Measurements from ENCODE around the gene KLLN. TPM values are rescaled to one million over a fixed set of nuclear protein-coding genes. Genes with fewer than 3 reads are reported as not detected.
A peak's percentile ranks its signal among the peaks of the same experiment; 100 is the strongest.

KLLN gene
- total and polyA plus RNA-seq, 2 of the 13 experiments (the other 11 are each of a cell fraction or from before 2014, with no cell fraction given): 0.08 to 0.44 TPM

DNA sequence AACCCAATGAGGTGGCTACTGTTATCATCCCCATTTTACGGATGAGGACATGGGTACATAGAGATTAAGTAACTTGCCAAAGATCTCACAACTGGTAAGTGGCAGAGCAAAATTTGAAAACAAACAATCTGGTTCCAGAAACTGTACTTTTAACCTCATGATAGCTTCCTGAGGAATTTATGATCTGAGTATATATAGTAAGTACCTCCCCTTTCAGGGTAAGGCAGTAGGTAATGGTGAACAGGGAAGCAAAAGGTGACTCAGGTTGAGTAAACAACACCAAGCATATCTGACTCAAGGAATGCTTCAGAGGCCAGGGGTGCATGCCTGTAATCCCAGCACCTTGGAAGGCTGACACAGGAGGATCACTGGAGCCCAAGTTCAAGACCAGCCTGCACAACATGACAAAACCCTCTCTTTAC, 21.1 kb downstream of the KLLN start:
- peaks cover 0 to 1% of the 10 kb centered on the region in 2 experiments; a peak in 1 of 5 replicates for H3K27me3 ChIP-seq (ENCODE audit: control insufficient read depth in 1 of 2, insufficient read depth in 2 of 2, low read length in 2 of 2)
- H4K20me1 ChIP-seq (ENCODE audit: insufficient read depth, low read length): no peaks in the 10 kb centered on the region
- no peak overlapping the region for H3K27ac ChIP-seq (ENCODE audit: extremely low read length, insufficient read depth, low read length)
- FAIRE-seq (no peak), ATAC-seq (peak; percentile 84), DNase-seq (ENCODE audit: low spot score) (peak; percentile 77)
- H3K4me3 ChIP-seq (replicated peaks in 1 of 3; ENCODE audit: insufficient read depth in 1 of 3, low read depth in 2 of 3, low read length in 3 of 3): no peak overlapping the region
- in situ Hi-C loops (cut with HindIII; ENCODE audit: extremely low pct_ligation_motif_present, low pct_unique_long_range_greater_than_20kb) (no loop called here), intact Hi-C loops (cut with micrococcal nuclease; ENCODE audit: unreplicated experiment) (no loop called here)
- H3K9ac ChIP-seq (ENCODE audit: insufficient read depth, low read depth, low read length): no peak overlapping the region
- WGBS (ENCODE audit: low lambda C conversion rate): 50% methylated on average over 1 of the region's 1 CpG
- H3K4me2 ChIP-seq (ENCODE audit: low read depth, low read length): no peak overlapping the region
- BruUV-seq (replicated peaks): no TSS peak
- no peaks in the 10 kb centered on the region for H3K79me2 ChIP-seq (ENCODE audit: insufficient read depth, low read length)
- no peaks in the 10 kb centered on the region for H3K36me3 ChIP-seq (replicated peaks in 1 of 2; ENCODE audit: control insufficient read depth in 1 of 2, insufficient read depth in 2 of 2, low read length in 2 of 2)
- no peak overlapping the region for H2AFZ ChIP-seq (ENCODE audit: low read length)
- ChIA-PET POLR2A (interaction anchor here (0.7 to 2.2 kb wide), 4 partner anchors 12 to 272 kb away, joined by 3 to 11 read pairs (median 6); partner anchors contain the start of gene ATAD1), CTCF (ENCODE audit: low intra/inter-chr PET ratio, low total read pairs) (no interaction called here)
- no peaks in the 10 kb centered on the region for H3K9me3 ChIP-seq (ENCODE audit: low read length)
- H3K4me1 ChIP-seq (ENCODE audit: insufficient read depth, low read length): peaks cover 21% of the 10 kb centered on the region
- no peak for TF ChIP-seq NPAS2 (CRISPR knock-in tag; IDR thresholded peaks at IDR 0.05; ENCODE audit: borderline replicate concordance)
- no peak for TF ChIP-seq ZNF747 (CRISPR knock-in tag; IDR thresholded peaks at IDR 0.05; ENCODE audit: borderline replicate concordance)
- no peak for TF ChIP-seq MED13 (CRISPR knock-in tag; IDR thresholded peaks at IDR 0.05)
- TF ChIP-seq MLLT10 (CRISPR knock-in tag; IDR thresholded peaks at IDR 0.05): no peak
- TF ChIP-seq, protein P1, sequence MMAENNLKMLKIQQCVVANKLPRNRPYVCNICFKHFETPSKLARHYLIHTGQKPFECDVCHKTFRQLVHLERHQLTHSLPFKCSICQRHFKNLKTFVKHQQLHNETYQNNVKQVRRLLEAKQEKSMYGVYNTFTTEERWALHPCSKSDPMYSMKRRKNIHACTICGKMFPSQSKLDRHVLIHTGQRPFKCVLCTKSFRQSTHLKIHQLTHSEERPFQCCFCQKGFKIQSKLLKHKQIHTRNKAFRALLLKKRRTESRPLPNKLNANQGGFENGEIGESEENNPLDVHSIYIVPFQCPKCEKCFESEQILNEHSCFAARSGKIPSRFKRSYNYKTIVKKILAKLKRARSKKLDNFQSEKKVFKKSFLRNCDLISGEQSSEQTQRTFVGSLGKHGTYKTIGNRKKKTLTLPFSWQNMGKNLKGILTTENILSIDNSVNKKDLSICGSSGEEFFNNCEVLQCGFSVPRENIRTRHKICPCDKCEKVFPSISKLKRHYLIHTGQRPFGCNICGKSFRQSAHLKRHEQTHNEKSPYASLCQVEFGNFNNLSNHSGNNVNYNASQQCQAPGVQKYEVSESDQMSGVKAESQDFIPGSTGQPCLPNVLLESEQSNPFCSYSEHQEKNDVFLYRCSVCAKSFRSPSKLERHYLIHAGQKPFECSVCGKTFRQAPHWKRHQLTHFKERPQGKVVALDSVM (CRISPR knock-in tag; IDR thresholded peaks at IDR 0.05): no peak
- TF ChIP-seq KDM3A (CRISPR knock-in tag; IDR thresholded peaks at IDR 0.05; ENCODE audit: low read depth): no peak
- TF ChIP-seq, protein P2, sequence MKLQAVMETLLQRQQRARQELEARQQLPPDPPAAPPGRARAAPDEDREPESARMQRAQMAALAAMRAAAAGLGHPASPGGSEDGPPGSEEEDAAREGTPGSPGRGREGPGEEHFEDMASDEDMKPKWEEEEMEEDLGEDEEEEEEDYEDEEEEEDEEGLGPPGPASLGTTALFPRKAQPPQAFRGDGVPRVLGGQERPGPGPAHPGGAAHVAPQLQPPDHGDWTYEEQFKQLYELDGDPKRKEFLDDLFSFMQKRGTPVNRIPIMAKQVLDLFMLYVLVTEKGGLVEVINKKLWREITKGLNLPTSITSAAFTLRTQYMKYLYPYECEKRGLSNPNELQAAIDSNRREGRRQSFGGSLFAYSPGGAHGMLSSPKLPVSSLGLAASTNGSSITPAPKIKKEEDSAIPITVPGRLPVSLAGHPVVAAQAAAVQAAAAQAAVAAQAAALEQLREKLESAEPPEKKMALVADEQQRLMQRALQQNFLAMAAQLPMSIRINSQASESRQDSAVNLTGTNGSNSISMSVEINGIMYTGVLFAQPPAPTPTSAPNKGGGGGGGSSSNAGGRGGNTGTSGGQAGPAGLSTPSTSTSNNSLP (IDR thresholded peaks at IDR 0.05; ENCODE audit: low read depth, low read length): 0 out of 2 replicates have a peak, but pooled peaks have one; percentile 13
- peak; percentile 47; the same call in 1 of the 2 replicates for TF ChIP-seq FOXA3 (CRISPR knock-in tag; IDR thresholded peaks at IDR 0.05)
- peak; percentile 66 for TF ChIP-seq FOSL1 (CRISPR knock-in tag; IDR thresholded peaks at IDR 0.05; ENCODE audit: borderline replicate concordance)
- no peak for TF ChIP-seq FOXA1 (IDR thresholded peaks at IDR 0.05)
- peak; percentile 81 for TF ChIP-seq FOXA1 (CRISPR knock-in tag; IDR thresholded peaks at IDR 0.05)
- peak; percentile 89 for TF ChIP-seq FOSL2 (CRISPR knock-in tag; IDR thresholded peaks at IDR 0.05)
- TF ChIP-seq, protein P3, sequence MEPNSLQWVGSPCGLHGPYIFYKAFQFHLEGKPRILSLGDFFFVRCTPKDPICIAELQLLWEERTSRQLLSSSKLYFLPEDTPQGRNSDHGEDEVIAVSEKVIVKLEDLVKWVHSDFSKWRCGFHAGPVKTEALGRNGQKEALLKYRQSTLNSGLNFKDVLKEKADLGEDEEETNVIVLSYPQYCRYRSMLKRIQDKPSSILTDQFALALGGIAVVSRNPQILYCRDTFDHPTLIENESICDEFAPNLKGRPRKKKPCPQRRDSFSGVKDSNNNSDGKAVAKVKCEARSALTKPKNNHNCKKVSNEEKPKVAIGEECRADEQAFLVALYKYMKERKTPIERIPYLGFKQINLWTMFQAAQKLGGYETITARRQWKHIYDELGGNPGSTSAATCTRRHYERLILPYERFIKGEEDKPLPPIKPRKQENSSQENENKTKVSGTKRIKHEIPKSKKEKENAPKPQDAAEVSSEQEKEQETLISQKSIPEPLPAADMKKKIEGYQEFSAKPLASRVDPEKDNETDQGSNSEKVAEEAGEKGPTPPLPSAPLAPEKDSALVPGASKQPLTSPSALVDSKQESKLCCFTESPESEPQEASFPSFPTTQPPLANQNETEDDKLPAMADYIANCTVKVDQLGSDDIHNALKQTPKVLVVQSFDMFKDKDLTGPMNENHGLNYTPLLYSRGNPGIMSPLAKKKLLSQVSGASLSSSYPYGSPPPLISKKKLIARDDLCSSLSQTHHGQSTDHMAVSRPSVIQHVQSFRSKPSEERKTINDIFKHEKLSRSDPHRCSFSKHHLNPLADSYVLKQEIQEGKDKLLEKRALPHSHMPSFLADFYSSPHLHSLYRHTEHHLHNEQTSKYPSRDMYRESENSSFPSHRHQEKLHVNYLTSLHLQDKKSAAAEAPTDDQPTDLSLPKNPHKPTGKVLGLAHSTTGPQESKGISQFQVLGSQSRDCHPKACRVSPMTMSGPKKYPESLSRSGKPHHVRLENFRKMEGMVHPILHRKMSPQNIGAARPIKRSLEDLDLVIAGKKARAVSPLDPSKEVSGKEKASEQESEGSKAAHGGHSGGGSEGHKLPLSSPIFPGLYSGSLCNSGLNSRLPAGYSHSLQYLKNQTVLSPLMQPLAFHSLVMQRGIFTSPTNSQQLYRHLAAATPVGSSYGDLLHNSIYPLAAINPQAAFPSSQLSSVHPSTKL (CRISPR knock-in tag; IDR thresholded peaks at IDR 0.05): peak; percentile 17; the same call in 1 of the 2 replicates
- no peak for TF ChIP-seq KAT2B (IDR thresholded peaks at IDR 0.05; ENCODE audit: borderline replicate concordance, low read depth, low read length)
- TF ChIP-seq EEA1 (CRISPR knock-in tag; IDR thresholded peaks at IDR 0.05; ENCODE audit: borderline replicate concordance): no peak
- TF ChIP-seq, protein P4, sequence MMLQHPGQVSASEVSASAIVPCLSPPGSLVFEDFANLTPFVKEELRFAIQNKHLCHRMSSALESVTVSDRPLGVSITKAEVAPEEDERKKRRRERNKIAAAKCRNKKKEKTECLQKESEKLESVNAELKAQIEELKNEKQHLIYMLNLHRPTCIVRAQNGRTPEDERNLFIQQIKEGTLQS (CRISPR knock-in tag; IDR thresholded peaks at IDR 0.05): 0 out of 2 replicates have a peak, but pooled peaks have one; percentile 45
- TF ChIP-seq ZNF614 (CRISPR knock-in tag; IDR thresholded peaks at IDR 0.05; ENCODE audit: borderline replicate concordance): no peak
- no peak for TF ChIP-seq ZNF251 (CRISPR knock-in tag; IDR thresholded peaks at IDR 0.05)
- TF ChIP-seq MIER3 (CRISPR knock-in tag; IDR thresholded peaks at IDR 0.05; ENCODE audit: borderline replicate concordance): no peak

Data from HepG2 (cell line).